Measurements from ENCODE around the gene NRXN3.

The NRXN3 gene

DNA sequence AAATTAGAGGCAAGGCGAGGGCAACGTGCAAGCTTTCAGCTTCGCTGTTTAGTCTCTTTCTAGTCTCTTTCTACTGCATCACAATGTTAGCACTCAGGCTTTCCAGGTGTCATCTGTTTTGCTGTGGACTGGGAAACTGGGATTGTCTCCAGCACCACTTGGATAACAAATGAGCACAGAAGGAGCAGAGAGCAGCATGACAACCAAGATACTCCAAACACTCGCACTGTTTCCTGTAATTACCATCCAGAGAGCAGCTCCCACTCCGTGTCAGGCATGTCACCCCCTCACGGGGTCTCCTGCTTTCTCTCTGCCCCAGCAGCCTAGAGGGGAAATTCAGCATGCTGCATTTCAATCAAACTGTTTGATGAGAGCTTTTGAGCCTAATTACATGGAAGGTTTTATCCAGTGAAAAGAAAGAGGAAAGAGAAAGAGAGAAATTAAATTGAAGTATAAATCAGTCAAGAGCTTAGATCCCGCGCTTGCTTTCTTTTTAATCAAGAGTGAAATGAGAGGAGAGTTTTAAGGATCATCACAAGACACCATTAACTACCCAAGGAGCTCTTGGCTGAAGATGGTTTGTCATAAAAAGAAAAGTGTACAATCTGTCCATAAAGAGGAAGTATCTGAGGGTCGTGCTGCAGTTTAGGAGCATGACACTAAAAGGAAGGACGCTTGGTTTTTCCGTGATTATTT is 1123.5 kb downstream of the NRXN3 start:
- Histone ChIP-seq H3K4me1 (ENCODE audit: control insufficient read depth, insufficient read depth, low read length) (peaks cover 13% of the 10 kb centered on the region), H3K36me3 (ENCODE audit: insufficient read depth, low read length) (no peaks in the 10 kb centered on the region), H3K27me3 (ENCODE audit: control insufficient read depth, insufficient read depth, low read length) (no peaks in the 10 kb centered on the region), H3K4me3 (ENCODE audit: low read length) (no peak overlapping the region), H3K4me2 (ENCODE audit: low read length) (no peak overlapping the region), H3K9me3 (replicated peaks; ENCODE audit: low read length) (no peaks in the 10 kb centered on the region), H3K9ac (ENCODE audit: low read depth, low read length) (no peak overlapping the region)

DNA sequence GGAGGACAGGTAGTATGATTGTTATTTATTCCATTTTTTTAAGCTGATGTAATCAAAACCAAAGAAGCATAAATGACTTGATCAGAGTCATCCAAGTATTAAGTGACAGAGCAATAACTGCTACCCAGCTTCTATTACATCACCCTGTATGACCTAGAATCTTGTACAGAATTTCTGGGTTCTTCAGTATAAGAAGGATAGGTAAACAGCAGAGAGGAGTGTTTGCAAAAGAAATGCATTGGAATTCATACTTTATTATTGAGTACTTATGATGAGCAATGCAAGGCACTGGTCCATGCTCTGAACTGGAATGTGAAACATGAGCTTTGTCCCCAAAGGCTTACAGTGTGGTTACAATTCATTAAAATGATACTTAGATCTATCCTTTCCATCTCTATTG is 1124.3 kb downstream of the NRXN3 start:
- Histone ChIP-seq H3K27me3 (ENCODE audit: control insufficient read depth, insufficient read depth, low read length) (no peaks in the 10 kb centered on the region), H3K4me3 (ENCODE audit: low read length) (no peak overlapping the region), H3K9me3 (replicated peaks; ENCODE audit: low read length) (no peaks in the 10 kb centered on the region), H3K4me2 (ENCODE audit: low read length) (no peak overlapping the region), H3K36me3 (ENCODE audit: insufficient read depth, low read length) (no peaks in the 10 kb centered on the region), H3K9ac (ENCODE audit: low read depth, low read length) (no peak overlapping the region), H3K4me1 (ENCODE audit: control insufficient read depth, insufficient read depth, low read length) (peaks cover 13% of the 10 kb centered on the region)

DNA sequence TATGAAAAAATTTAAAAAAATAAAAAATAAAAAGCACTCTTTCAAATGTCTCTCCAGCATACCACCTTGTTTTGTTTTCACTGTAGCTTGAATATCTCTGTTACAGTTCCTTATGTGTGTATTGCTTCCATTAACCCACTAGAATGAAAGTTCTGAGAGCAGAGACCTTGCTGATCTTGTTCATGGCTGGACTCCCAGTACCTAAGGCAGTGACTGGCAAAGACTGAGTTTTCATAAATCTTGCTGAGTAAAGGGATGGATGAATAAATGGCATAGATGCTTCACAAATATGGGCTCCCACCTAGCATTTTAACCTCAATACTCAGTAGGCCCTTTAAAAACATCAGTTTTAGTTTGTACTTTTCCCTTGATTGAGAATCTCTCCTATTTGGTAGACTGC is 1125.2 kb downstream of the NRXN3 start:
- Histone ChIP-seq H3K9ac (ENCODE audit: low read depth, low read length) (no peak overlapping the region), H3K4me2 (ENCODE audit: low read length) (no peak overlapping the region), H3K36me3 (ENCODE audit: insufficient read depth, low read length) (no peaks in the 10 kb centered on the region), H3K9me3 (replicated peaks; ENCODE audit: low read length) (no peaks in the 10 kb centered on the region), H3K4me1 (ENCODE audit: control insufficient read depth, insufficient read depth, low read length) (peaks cover 13% of the 10 kb centered on the region), H3K27me3 (ENCODE audit: control insufficient read depth, insufficient read depth, low read length) (no peaks in the 10 kb centered on the region), H3K4me3 (ENCODE audit: low read length) (no peak overlapping the region)

DNA sequence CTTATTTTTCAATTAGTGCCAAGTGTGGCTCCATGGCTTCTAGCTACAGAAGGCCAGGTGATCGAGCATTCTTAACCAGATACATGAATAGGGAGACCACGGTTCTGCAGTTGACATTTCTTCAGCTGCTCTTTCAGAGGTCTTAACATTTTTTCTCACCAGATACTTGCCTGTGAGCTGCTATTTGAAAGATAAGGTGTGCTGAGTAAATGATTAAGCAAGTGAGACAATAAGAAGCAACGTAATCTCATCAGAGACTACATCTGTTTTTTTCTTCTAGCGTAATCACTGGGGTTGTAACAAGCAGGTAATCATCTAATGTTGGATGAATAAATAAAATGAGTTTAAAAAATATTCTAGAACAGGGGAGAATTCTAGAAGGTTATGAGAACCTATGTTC is 1128.2 kb downstream of the NRXN3 start:
- Histone ChIP-seq H3K27me3 (ENCODE audit: control insufficient read depth, insufficient read depth, low read length) (no peaks in the 10 kb centered on the region), H3K4me3 (ENCODE audit: low read length) (no peak overlapping the region), H3K9ac (ENCODE audit: low read depth, low read length) (no peak overlapping the region), H3K36me3 (ENCODE audit: insufficient read depth, low read length) (no peaks in the 10 kb centered on the region), H3K4me2 (ENCODE audit: low read length) (no peak overlapping the region), H3K9me3 (replicated peaks; ENCODE audit: low read length) (no peaks in the 10 kb centered on the region), H3K4me1 (ENCODE audit: control insufficient read depth, insufficient read depth, low read length) (peaks cover 13% of the 10 kb centered on the region)

DNA sequence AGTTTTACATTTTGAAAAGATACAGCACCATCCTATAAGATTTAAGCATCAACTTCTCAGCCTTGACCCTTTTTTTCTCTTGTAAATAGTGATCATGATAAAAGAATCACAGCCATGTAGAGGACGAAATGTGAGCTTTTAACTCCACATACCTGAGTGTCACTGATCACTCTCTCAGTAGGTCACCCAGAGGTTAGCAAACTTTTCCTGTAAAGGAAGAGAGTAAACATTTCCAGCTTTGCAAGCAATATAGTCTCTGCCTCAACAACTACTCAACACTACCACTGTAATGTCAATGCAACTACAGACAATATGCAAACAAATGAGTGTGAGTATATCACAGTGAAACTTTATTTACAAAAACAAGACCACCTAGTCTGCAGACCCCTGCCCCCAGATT is 1129.0 kb downstream of the NRXN3 start:
- H3K9me3 ChIP-seq (replicated peaks; ENCODE audit: low read length): no peaks in the 10 kb centered on the region
- no peak overlapping the region for H3K4me2 ChIP-seq (ENCODE audit: low read length)
- no peaks in the 10 kb centered on the region for H3K27me3 ChIP-seq (ENCODE audit: control insufficient read depth, insufficient read depth, low read length)
- no peak overlapping the region for H3K4me3 ChIP-seq (ENCODE audit: low read length)
- no peak overlapping the region for H3K9ac ChIP-seq (ENCODE audit: low read depth, low read length)
- peaks cover 9% of the 10 kb centered on the region for H3K4me1 ChIP-seq (ENCODE audit: control insufficient read depth, insufficient read depth, low read length)
- no peaks in the 10 kb centered on the region for H3K36me3 ChIP-seq (ENCODE audit: insufficient read depth, low read length)

DNA sequence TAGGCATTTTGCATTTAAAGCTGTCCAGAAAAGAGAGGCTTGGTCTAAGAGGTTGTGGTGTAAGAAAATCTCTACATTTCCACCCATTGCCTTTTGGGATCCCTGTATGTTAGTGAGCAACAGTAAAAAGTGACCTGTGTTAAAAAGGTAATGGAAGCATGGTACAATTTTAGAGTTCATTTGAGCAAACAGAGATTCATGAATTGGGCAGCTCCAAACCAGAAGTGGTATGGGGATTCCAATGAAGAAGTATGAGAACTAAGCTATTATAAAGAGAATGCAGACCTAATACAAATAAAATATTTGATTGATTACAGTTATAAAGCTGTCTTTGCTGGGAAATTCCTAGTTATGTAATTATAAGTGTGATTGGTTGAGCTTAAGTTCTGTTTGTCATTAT is 1134.1 kb downstream of the NRXN3 start:
- Histone ChIP-seq H3K4me2 (ENCODE audit: low read length) (no peak overlapping the region), H3K4me1 (ENCODE audit: control insufficient read depth, insufficient read depth, low read length) (no peaks in the 10 kb centered on the region), H3K36me3 (ENCODE audit: insufficient read depth, low read length) (no peaks in the 10 kb centered on the region)

DNA sequence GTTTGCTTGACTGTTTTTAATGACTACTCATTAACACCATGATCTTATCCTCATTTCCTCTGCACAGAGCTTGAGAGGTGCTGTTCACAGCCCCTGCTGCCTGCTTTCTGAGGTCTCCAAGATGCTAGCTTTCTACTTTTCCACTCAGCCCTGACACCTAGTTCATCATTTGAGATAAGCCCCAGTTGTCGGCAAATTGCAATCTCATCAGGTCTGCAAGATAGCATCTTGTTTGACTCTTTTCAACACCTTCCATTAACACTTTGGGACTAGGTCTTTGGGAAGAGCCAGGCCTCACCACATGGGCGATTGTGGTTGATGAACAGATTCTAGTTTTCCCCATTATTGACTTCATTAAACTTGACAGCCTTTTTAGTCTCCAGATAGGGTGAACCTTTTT is 1136.4 kb downstream of the NRXN3 start:
- Histone ChIP-seq H3K4me2 (ENCODE audit: low read length) (no peak overlapping the region), H3K9me3 (replicated peaks; ENCODE audit: low read length) (no peaks in the 10 kb centered on the region), H3K36me3 (ENCODE audit: insufficient read depth, low read length) (no peaks in the 10 kb centered on the region)

More for the DNA sequence above, 1134.1 kb downstream of the NRXN3 start:
- Histone ChIP-seq H3K27me3 (ENCODE audit: control insufficient read depth, insufficient read depth, low read length) (no peaks in the 10 kb centered on the region), H3K9me3 (replicated peaks; ENCODE audit: low read length) (no peaks in the 10 kb centered on the region), H3K9ac (ENCODE audit: low read depth, low read length) (no peak overlapping the region), H3K4me3 (ENCODE audit: low read length) (no peak overlapping the region)

DNA sequence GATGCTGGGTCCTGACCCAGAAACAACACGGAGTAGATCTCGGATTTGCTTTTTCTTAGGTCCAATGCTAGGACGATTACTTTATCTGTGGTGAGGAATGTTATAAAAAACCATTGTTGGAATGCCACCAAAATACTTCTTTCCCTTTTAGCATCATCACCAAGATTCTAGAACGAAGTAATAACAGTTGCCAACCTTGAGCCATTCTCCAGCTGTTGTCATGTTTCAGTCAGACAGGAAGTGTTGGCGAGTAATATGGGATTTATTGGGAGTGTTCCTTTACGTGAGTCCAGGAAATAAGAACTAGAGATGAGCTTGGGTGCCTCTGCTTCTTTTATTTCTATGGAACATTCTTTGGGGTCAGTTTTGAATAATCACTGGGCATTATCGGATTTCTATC is 1148.2 kb downstream of the NRXN3 start:
- Histone ChIP-seq H3K9ac (ENCODE audit: low read depth, low read length) (no peak overlapping the region), H3K9me3 (replicated peaks; ENCODE audit: low read length) (no peaks in the 10 kb centered on the region), H3K4me1 (ENCODE audit: control insufficient read depth, insufficient read depth, low read length) (peaks cover 6% of the 10 kb centered on the region), H3K4me2 (ENCODE audit: low read length) (peak overlapping the region; percentile 55), H3K36me3 (ENCODE audit: insufficient read depth, low read length) (no peaks in the 10 kb centered on the region), H3K27me3 (ENCODE audit: control insufficient read depth, insufficient read depth, low read length) (no peaks in the 10 kb centered on the region), H3K4me3 (ENCODE audit: low read length) (peak overlapping the region; percentile 15)

More for the DNA sequence above, 1136.4 kb downstream of the NRXN3 start:
- H3K27me3 ChIP-seq (ENCODE audit: control insufficient read depth, insufficient read depth, low read length): no peaks in the 10 kb centered on the region
- no peak overlapping the region for H3K4me3 ChIP-seq (ENCODE audit: low read length)
- H3K9ac ChIP-seq (ENCODE audit: low read depth, low read length): no peak overlapping the region
- no peaks in the 10 kb centered on the region for H3K4me1 ChIP-seq (ENCODE audit: control insufficient read depth, insufficient read depth, low read length)

DNA sequence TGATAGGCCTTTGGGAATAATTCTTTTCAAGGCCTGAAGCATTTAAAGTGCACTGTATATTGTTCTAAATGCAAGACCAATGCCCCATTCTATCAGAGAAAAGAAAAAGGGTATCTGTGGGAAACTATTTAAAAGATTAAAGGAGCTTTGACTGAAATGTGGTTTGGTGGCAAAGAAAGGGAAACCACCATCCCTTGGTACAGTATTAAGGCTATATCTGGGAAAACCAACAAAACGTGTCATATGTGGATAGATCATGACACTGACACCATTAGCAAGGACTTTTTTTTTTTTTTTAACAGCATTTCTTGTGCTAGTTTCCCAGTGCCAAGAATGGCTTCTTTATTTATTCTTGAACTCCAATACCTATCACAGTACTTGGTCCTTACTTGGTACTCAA is 1150.4 kb downstream of the NRXN3 start:
- peaks cover 6% of the 10 kb centered on the region for H3K4me1 ChIP-seq (ENCODE audit: control insufficient read depth, insufficient read depth, low read length)
- H3K36me3 ChIP-seq (ENCODE audit: insufficient read depth, low read length): no peaks in the 10 kb centered on the region
- H3K9ac ChIP-seq (ENCODE audit: low read depth, low read length): no peak overlapping the region
- H3K4me2 ChIP-seq (ENCODE audit: low read length): no peak overlapping the region
- no peaks in the 10 kb centered on the region for H3K27me3 ChIP-seq (ENCODE audit: control insufficient read depth, insufficient read depth, low read length)
- H3K4me3 ChIP-seq (ENCODE audit: low read length): no peak overlapping the region
- no peaks in the 10 kb centered on the region for H3K9me3 ChIP-seq (replicated peaks; ENCODE audit: low read length)

DNA sequence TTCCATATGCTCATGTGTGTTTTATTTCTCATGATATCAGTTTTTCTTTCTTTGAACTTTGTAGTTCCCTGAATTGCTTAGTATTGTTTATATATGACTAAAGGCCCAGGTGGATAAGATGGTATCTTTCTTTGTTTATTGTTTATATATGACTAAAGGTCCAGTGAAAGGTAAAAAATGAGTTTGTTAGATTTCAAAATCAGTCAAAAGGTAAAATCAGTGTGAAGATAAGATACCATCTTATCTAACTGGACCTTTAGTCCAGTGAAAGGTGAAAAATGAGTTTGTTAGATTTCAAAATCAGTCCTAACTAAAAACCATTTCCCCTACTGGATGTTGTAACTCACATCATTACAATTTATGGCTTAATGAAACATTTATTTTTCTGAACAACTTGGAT is 1150.9 kb downstream of the NRXN3 start:
- Histone ChIP-seq H3K9me3 (replicated peaks; ENCODE audit: low read length) (no peaks in the 10 kb centered on the region), H3K27me3 (ENCODE audit: control insufficient read depth, insufficient read depth, low read length) (no peaks in the 10 kb centered on the region), H3K36me3 (ENCODE audit: insufficient read depth, low read length) (no peaks in the 10 kb centered on the region), H3K4me1 (ENCODE audit: control insufficient read depth, insufficient read depth, low read length) (peaks cover 6% of the 10 kb centered on the region), H3K4me2 (ENCODE audit: low read length) (no peak overlapping the region), H3K4me3 (ENCODE audit: low read length) (no peak overlapping the region), H3K9ac (ENCODE audit: low read depth, low read length) (no peak overlapping the region)

DNA sequence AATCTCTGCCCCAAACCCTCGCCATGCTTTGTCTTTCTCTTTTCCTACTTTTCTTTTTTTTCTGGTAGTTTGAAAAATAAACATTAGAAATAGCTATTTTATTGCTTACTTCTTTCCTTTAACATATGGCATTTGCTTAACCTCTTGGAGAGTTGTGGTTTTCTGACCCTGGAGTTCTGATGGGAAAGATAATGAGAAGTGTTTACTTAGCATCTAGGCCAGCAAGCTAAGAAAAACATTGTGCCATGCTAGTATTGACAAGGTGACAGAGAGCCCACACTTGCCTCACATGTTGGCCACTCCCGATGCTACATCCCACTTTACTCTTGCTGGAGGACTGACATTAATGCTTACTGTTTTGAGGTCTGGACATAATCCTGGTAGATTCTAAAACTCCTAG is 1154.9 kb downstream of the NRXN3 start:
- Histone ChIP-seq H3K4me3 (ENCODE audit: low read length) (no peak overlapping the region), H3K36me3 (ENCODE audit: insufficient read depth, low read length) (no peaks in the 10 kb centered on the region), H3K4me1 (ENCODE audit: control insufficient read depth, insufficient read depth, low read length) (peaks cover 9% of the 10 kb centered on the region), H3K4me2 (ENCODE audit: low read length) (no peak overlapping the region), H3K9me3 (replicated peaks; ENCODE audit: low read length) (no peaks in the 10 kb centered on the region), H3K27me3 (ENCODE audit: control insufficient read depth, insufficient read depth, low read length) (no peaks in the 10 kb centered on the region), H3K9ac (ENCODE audit: low read depth, low read length) (no peak overlapping the region)

DNA sequence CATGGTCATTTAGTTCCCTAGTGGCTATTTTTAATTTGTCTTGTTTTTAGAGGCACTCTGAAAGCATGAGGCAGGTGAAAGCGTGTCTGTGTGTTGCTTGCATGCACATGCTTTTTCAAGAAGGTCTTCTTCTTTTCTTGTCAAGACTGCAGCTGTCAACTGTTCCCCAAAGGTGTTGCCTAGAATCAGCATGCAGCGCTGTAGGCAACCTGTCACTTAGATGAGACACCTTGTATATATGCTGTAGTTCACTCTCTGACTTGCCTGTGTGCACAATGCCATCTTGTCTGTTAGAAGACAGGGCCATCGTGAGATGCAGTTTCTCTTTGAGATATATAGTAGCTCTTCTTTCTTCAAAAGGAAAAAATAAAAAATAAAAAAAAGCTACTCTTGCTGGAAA is 1155.4 kb downstream of the NRXN3 start:
- H3K9me3 ChIP-seq (replicated peaks; ENCODE audit: low read length): no peaks in the 10 kb centered on the region
- H3K27me3 ChIP-seq (ENCODE audit: control insufficient read depth, insufficient read depth, low read length): no peaks in the 10 kb centered on the region
- no peak overlapping the region for H3K4me2 ChIP-seq (ENCODE audit: low read length)
- H3K9ac ChIP-seq (ENCODE audit: low read depth, low read length): no peak overlapping the region
- H3K4me3 ChIP-seq (ENCODE audit: low read length): no peak overlapping the region
- peaks cover 9% of the 10 kb centered on the region for H3K4me1 ChIP-seq (ENCODE audit: control insufficient read depth, insufficient read depth, low read length)
- H3K36me3 ChIP-seq (ENCODE audit: insufficient read depth, low read length): no peaks in the 10 kb centered on the region
